Activated naive CD4-positive, alpha-beta T cell treated with anti-CD3 and anti-CD28 coated beads for 36 hours (primary cell): ENCODE measurements around the gene FARP1. TPM values are rescaled to one million over a fixed set of nuclear protein-coding genes. Genes with fewer than 3 reads are reported as not detected.

Experiments
- CTCF ChIA-PET: fragments of 350-600 bp; sonication (Branson Sonifier 250); formaldehyde crosslinking; loops from one replicate; lab custom pipeline; 2021; ENCODE audit warnings: antibody characterized with exemption; lab: Charles Lee
- DNase-seq: peaks from one replicate; pipeline ENCODE4 v3.0.0-alpha.2; 2020
- H3K27ac Mint-ChIP-seq: one replicate; pipeline ENCODE4 v1.8.0; 2021; ENCODE audit warnings: mild to moderate bottlenecking, mixed read lengths
- H3K27me3 Mint-ChIP-seq: one replicate; pipeline ENCODE4 v1.8.0; 2021; ENCODE audit warnings: low read depth, mixed read lengths
- H3K36me3 Mint-ChIP-seq: one replicate; pipeline ENCODE4 v1.8.0; 2021; ENCODE audit warnings: low read depth, mixed read lengths
- H3K4me1 Mint-ChIP-seq: one replicate; pipeline ENCODE4 v1.8.0; 2021; ENCODE audit warnings: low read depth, mixed read lengths
- H3K4me3 Mint-ChIP-seq: one replicate; pipeline ENCODE4 v1.8.0; 2021; ENCODE audit warnings: mild to moderate bottlenecking, moderate library complexity, mixed read lengths
- H3K9me3 Mint-ChIP-seq: one replicate; pipeline ENCODE4 v1.8.0; 2021; ENCODE audit warnings: mixed read lengths
- intact Hi-C: fragments of 100-400 bp; cut with micrococcal nuclease; formaldehyde crosslinking; loops from one replicate; pipeline ENCODE4 v1.15.1; 2023
- total RNA-seq, 2 experiments: library from RNA; stranded (reverse); gene quantifications; one replicate each; pipeline ENCODE4 v1.2.3, GENCODE V29; 2021

FARP1 gene
- total RNA-seq, 2 experiments from 2014 or later, result 0.27 to 0.38 TPM

- H3K27ac Mint-ChIP-seq, result no peak overlapping the region
- H3K4me3 Mint-ChIP-seq, result no peak overlapping the region
- peaks cover 12% of the 10 kb centered on the region for H3K36me3 Mint-ChIP-seq
- no peak for DNase-seq
- H3K9me3 Mint-ChIP-seq, result no peaks in the 10 kb centered on the region
- peaks cover 9% of the 10 kb centered on the region for H3K4me1 Mint-ChIP-seq
- intact Hi-C loops, result no loop called here
- H3K27me3 Mint-ChIP-seq, result no peaks in the 10 kb centered on the region
- CTCF ChIA-PET, result no interaction called here
These were observed 316.3 kb downstream of the FARP1 start for GRCh38 chr13:98459171-98459681.

DNA sequence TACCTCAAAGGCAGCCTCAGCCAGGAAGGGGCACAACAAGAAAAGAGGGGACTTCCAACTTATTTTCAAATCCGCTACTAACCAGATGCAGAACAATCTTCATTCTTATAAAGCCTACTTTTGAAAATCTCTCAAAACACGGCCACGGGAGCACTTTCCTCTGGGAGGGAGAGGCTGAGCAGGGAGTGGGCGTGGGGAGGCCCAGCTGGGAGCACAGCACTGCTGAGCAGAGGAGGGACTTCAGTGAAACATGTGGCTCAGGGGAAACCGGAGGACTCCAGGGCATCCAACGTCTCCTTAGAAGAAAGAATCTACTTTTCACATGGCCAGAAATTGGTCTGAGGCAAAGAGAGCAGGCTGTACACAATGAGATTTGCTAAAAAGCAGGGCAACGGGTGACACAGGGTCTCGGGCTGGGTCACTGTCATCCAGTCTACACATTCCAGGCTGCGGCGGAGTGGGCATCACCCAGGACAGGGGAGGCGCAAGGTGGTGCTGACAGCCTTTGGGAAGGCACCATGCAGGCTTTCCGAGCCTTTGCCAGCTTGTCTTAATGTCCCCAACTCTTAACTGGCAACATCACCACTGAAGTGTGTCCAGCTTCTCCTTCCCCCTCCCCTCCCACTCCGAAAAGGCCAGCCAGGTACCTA lies 317.0 kb downstream of the FARP1 start:
- peaks cover 9% of the 10 kb centered on the region for H3K4me1 Mint-ChIP-seq
- DNase-seq, result no peak
- CTCF ChIA-PET, result no interaction called here
- no peaks in the 10 kb centered on the region for H3K27me3 Mint-ChIP-seq
- intact Hi-C loops, result no loop called here
- no peak overlapping the region for H3K4me3 Mint-ChIP-seq
- H3K27ac Mint-ChIP-seq, result no peak overlapping the region
- H3K9me3 Mint-ChIP-seq, result no peaks in the 10 kb centered on the region
- peaks cover 12% of the 10 kb centered on the region for H3K36me3 Mint-ChIP-seq

DNA sequence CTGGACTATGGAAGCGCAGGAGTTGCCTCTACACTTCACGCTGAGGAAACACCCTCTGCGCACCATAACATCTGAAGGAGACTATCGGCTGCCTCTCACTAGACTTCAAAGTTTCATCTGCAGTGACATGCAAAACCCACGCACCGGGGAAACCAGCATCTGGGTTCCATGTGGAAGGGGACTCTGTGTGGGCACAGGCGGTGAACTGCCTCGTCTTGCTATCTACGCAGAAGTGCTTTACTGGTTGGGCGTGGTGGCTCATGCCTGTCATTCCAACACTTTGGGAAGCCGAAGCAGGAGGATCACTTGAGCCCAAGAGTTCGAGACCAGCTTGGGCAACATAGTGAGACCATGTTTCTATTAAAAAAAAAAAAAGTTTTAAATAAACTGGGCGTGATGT lies 317.6 kb downstream of the FARP1 start:
- CTCF ChIA-PET, result no interaction called here
- no peak overlapping the region for H3K27ac Mint-ChIP-seq
- no peak overlapping the region for H3K4me3 Mint-ChIP-seq
- H3K9me3 Mint-ChIP-seq, result no peaks in the 10 kb centered on the region
- intact Hi-C loops, result no loop called here
- DNase-seq, result no peak
- peaks cover 12% of the 10 kb centered on the region for H3K36me3 Mint-ChIP-seq
- H3K4me1 Mint-ChIP-seq, result peaks cover 9% of the 10 kb centered on the region
- H3K27me3 Mint-ChIP-seq, result no peaks in the 10 kb centered on the region

- no peak overlapping the region for H3K27ac Mint-ChIP-seq
- H3K36me3 Mint-ChIP-seq, result peaks cover 15% of the 10 kb centered on the region
- H3K27me3 Mint-ChIP-seq, result no peaks in the 10 kb centered on the region
- intact Hi-C loops, result no loop called here
- H3K4me1 Mint-ChIP-seq, result peaks cover 9% of the 10 kb centered on the region
- H3K9me3 Mint-ChIP-seq, result no peaks in the 10 kb centered on the region
- CTCF ChIA-PET, result interaction anchor here (0.6 kb wide), 1 partner anchor 842 kb away, joined by 3 read pairs; no protein-coding TSS in a partner anchor
- no peak overlapping the region for H3K4me3 Mint-ChIP-seq
- DNase-seq, result no peak
These were observed 318.8 kb downstream of the FARP1 start for GRCh38 chr13:98461486-98462240.

DNA sequence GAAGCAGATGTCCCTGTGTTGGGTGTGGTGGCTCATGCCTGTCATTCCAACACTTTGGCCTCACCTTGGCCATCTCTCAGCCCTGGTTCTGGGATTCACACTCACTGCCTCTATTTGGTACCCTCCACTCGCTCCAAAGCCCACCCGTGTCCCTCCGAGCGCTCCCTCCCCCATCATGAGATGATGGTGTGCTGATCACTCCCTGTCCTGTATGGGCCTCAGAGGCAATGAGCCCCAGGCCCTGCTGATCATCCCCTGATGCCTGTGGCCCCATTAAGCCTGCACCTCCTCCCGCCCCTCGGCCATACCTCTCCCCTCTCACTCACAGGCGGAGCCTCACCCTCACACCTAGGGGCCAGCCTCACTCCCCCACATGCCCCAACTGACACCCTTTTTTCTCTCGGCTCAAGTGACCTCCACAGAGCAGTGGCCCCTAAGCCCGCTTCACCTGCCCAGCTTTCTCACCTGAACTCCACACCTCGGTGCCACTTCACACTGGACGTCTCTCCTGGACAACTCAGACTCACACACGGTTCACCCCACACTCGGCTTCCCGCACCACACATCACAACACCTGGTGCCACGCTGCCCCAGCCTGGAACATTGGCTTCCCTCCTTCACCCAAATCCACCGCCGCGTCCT lies 319.5 kb downstream of the FARP1 start:
- Mint-ChIP-seq H3K4me3 (no peak overlapping the region), H3K4me1 (peaks cover 12% of the 10 kb centered on the region), H3K27ac (peak overlapping the region; percentile 63), H3K36me3 (peaks cover 17% of the 10 kb centered on the region), H3K27me3 (no peaks in the 10 kb centered on the region), H3K9me3 (no peaks in the 10 kb centered on the region)
- intact Hi-C loops, result no loop called here
- DNase-seq, result no peak
- CTCF ChIA-PET, result interaction anchor here (3.3 kb wide), 1 partner anchor 191 kb away, joined by 12 read pairs; no protein-coding TSS in a partner anchor

- CTCF ChIA-PET, result interaction anchor here (1.3 to 3.3 kb wide), 2 partner anchors 17 to 190 kb away, joined by 3 to 12 read pairs; no protein-coding TSS in a partner anchor
- intact Hi-C loops, result no loop called here
- H3K27ac Mint-ChIP-seq, result peak overlapping the region; percentile 44
- H3K27me3 Mint-ChIP-seq, result no peaks in the 10 kb centered on the region
- peaks cover 21% of the 10 kb centered on the region for H3K36me3 Mint-ChIP-seq
- no peaks in the 10 kb centered on the region for H3K9me3 Mint-ChIP-seq
- no peak for DNase-seq
- no peak overlapping the region for H3K4me3 Mint-ChIP-seq
- peaks cover 16% of the 10 kb centered on the region for H3K4me1 Mint-ChIP-seq
These were observed 320.1 kb downstream of the FARP1 start for GRCh38 chr13:98462946-98463345.

DNA sequence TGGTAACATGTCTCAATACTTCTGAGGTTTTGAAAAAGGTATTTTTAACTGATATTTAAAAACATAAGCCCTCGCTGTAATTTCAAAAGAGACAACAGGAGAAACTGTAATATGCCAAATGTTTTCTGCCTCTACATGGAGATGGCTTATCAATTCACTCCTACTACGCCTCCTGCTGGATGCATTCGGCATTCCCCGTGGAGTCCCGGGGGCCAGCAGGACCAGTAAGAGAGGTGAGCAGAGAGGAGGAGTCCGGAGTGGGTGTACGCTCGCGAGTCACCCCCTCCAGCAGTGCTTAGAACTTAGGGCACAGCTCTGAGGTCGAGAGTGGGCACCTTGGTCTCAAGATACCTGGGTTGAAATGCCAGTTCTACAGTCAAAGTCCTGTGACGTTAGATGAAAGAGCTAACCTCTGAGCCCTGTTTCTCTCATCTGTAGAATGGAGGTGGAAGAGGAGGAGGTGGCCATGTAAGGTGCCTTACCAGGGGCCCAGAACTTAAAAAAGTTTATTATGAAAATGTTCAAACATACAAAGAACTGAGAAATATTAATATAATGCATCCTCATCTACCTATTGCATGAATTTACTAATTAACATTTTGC lies 323.8 kb downstream of the FARP1 start:
- H3K27ac Mint-ChIP-seq, result no peak overlapping the region
- peak; percentile 60 for DNase-seq
- H3K4me3 Mint-ChIP-seq, result no peak overlapping the region
- intact Hi-C loops, result loop anchor here (2.0 kb wide), 1 partner anchor 186 kb away; no protein-coding TSS in a partner anchor
- no peaks in the 10 kb centered on the region for H3K27me3 Mint-ChIP-seq
- peaks cover 19% of the 10 kb centered on the region for H3K4me1 Mint-ChIP-seq
- no peaks in the 10 kb centered on the region for H3K9me3 Mint-ChIP-seq
- peaks cover 21% of the 10 kb centered on the region for H3K36me3 Mint-ChIP-seq
- CTCF ChIA-PET, result interaction anchor here (0.7 to 4.4 kb wide), 9 partner anchors 11 to 1525 kb away, joined by 3 to 23 read pairs (median 5); no protein-coding TSS in a partner anchor

DNA sequence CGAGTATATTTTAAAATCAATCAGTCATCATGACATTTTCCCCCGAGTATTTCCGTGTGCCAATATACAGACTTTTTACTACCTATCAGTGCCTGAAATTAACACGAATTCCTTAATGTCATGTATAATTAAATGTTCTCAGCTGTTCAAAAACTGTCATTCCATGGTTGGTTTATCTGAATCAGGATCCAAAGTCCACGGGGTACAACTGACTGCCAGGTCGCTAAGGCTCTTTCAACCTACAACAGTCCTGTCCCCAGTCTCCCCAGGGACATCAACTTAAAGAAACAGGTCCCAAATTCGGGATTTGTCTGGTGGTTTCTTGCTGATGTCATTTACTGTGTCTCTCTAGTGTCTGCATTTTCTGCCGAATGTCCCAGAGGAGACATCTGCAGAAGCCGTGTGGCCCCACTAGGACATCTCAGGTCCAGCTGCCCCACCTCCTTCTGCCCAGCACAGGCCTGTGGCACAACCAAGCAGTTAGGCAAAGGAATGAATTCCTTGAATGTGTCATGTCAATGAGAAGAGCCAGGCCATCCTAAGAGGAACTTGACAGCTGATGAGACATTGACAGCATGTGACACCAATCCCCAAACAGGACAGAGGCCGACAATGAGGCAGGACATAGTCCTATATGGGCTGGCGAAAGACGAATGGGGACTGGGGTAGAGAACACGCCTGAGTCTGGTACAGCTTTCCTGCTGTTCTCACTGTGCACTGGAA lies 324.5 kb downstream of the FARP1 start:
- no peak for DNase-seq
- intact Hi-C loops, result loop anchor here (2.0 kb wide), 1 partner anchor 185 kb away; no protein-coding TSS in a partner anchor
- H3K27me3 Mint-ChIP-seq, result no peaks in the 10 kb centered on the region
- peaks cover 22% of the 10 kb centered on the region for H3K4me1 Mint-ChIP-seq
- H3K4me3 Mint-ChIP-seq, result no peak overlapping the region
- peaks cover 20% of the 10 kb centered on the region for H3K36me3 Mint-ChIP-seq
- H3K9me3 Mint-ChIP-seq, result no peaks in the 10 kb centered on the region
- CTCF ChIA-PET, result interaction anchor here (1.0 to 4.4 kb wide), 9 partner anchors 12 to 206 kb away, joined by 3 to 23 read pairs (median 5); no protein-coding TSS in a partner anchor
- no peak overlapping the region for H3K27ac Mint-ChIP-seq

DNA sequence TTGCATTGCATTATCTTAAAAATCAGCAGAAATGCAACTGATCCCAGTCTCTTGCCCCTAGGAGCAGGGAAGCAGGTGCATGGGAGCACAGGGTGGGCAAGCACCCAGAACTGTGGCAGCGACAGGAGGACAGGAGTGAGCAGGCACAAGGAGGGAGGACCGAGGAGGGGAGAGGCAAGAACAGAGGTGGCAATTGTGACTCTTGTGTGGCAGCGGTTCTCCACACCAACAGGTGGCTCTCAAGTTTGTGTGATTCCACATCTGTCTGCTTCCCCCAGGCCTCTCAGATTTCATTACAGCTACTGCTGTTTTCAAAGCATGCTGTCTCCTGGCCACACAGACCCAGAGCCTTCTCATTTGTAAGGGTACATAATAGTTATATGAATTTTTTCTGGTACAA lies 325.5 kb downstream of the FARP1 start:
- Mint-ChIP-seq H3K27ac (no peak overlapping the region), H3K4me1 (peaks cover 20% of the 10 kb centered on the region), H3K9me3 (no peaks in the 10 kb centered on the region), H3K27me3 (no peaks in the 10 kb centered on the region), H3K4me3 (no peak overlapping the region), H3K36me3 (peaks cover 25% of the 10 kb centered on the region)
- CTCF ChIA-PET, result interaction anchor here (0.6 to 4.4 kb wide), 7 partner anchors 13 to 205 kb away, joined by 3 to 23 read pairs (median 4); no protein-coding TSS in a partner anchor
- DNase-seq, result no peak
- intact Hi-C loops, result no loop called here

DNA sequence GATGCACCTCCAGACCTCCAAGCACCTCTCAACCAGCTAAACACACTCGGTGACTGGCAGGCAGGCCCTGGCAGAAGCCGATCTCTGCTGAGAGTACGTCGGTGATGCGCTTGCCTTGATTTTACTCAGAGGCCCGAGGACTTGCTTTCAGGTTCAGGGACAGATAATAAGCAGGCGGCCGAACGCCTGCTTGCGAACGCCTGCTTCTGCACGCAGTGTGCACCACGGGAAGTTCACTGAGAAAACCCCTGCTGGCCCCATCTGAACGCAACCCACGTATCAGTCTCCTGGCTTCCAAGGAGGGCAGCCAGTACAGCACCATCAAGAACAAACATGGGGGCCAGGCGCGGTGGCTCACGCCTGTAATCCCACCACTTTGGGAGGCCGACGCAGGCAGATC lies 326.0 kb downstream of the FARP1 start:
- Mint-ChIP-seq H3K27ac (no peak overlapping the region), H3K4me1 (peaks cover 20% of the 10 kb centered on the region), H3K4me3 (no peak overlapping the region), H3K9me3 (no peaks in the 10 kb centered on the region), H3K27me3 (no peaks in the 10 kb centered on the region), H3K36me3 (peaks cover 27% of the 10 kb centered on the region)
- no peak for DNase-seq
- intact Hi-C loops, result no loop called here
- CTCF ChIA-PET, result interaction anchor here (1.1 to 4.4 kb wide), 4 partner anchors 22 to 205 kb away, joined by 3 to 23 read pairs (median 4); no protein-coding TSS in a partner anchor

- Mint-ChIP-seq H3K36me3 (peaks cover 37% of the 10 kb centered on the region), H3K9me3 (no peaks in the 10 kb centered on the region), H3K4me3 (no peak overlapping the region), H3K27me3 (no peaks in the 10 kb centered on the region), H3K4me1 (peaks cover 25% of the 10 kb centered on the region), H3K27ac (no peak overlapping the region)
- no peak for DNase-seq
- intact Hi-C loops, result no loop called here
- CTCF ChIA-PET, result no interaction called here
These were observed 328.0 kb downstream of the FARP1 start for GRCh38 chr13:98470920-98471319.
